GM12872 (cell line): ENCODE measurements around the gene GTPBP1.

Experiments used
- CTCF ChIP-seq: IDR thresholded peaks from 3 replicates; pipeline ENCODE4 v1.5.1; 2011; ENCODE audit warnings: low read depth, mild to moderate bottlenecking, low read length, moderate library complexity; ENCODE audit not compliant: insufficient read depth

GTPBP1 gene

GRCh38 chr22:38705235-38706100, at the start of gene GTPBP1:
Gene GTPBP1 (plus strand): TSS chr22:38705944. CDS start chr22:38705956, 12 bp downstream.
- TF ChIP-seq CTCF, result no peak

- no peak for TF ChIP-seq CTCF
Measured at GRCh38 chr22:38656256-38657044, 49.3 kb upstream of the GTPBP1 start, which contains the start of the genes CBY1 and FAM227A. Gene CBY1 (plus strand): TSS chr22:38656638. CDS start chr22:38668055, 11,417 bp downstream. Gene FAM227A (minus strand): TSS chr22:38656392. CDS start chr22:38650168, 6,224 bp downstream.

GRCh38 chr22:38657045-38657909, 48.5 kb upstream of the GTPBP1 start:
- TF ChIP-seq CTCF, result no peak

- TF ChIP-seq CTCF, result no peak
Measured at GRCh38 chr22:38674888-38675287, 30.9 kb upstream of the GTPBP1 start.

DNA sequence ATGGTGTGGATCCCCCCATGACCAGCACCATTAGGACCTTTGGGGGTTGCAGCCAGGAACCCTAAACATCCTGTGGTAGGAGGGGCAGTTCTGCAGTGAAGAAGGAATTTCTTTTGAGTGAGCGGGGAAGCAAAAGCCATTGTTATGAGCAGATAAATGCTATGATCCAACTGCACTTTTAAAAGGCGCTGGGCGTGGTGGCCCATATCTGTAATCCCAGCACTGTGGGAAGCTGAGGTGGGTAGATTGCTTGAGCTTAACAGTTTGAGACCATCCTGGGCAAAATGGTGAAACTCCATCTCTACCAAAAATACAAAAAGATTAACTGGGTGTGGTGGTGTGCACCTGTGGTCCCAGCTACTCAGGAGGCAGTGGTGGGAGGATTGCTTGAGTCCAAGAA, 29.9 kb upstream of the GTPBP1 start:
- no peak for TF ChIP-seq CTCF

GRCh38 chr22:38681582-38682335, 24.0 kb upstream of the GTPBP1 start, which contains the start of gene TOMM22:
Gene TOMM22 (plus strand): TSS chr22:38681957. CDS start chr22:38681979, 22 bp downstream.
- peak; percentile 76 for TF ChIP-seq CTCF
